ENCODE data around the gene C5AR1. TPM values are rescaled to one million over a fixed set of nuclear protein-coding genes. Genes with fewer than 3 reads are reported as not detected.

Gene C5AR1
- total RNA-seq, 4 donors from 2014 or later, result 5.0 to 34.5 (median 12.7) TPM

DNA sequence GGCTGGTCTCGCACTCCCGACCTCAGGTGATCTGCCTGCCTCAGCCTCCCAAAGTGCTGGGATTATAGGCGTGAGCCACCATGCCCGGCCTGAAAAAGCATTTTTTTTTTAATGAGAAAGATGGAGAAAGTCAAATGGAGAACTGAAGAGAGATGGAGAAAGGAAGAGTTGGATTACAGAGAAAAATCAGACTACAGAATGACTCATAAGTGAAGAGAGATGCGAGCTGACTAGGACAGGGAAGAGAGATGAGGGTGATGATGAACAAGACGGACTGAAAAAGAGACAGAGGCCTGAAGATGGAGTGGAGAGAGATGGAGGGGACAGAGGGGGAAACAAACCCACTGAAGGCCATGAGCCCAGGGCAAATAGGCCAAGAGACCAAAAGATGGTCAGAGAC lies 41.0 kb downstream of the C5AR1 start:
- H3K4me1 ChIP-seq, result peaks cover 0 to 34% (median 7%) of the 10 kb centered on the region in 4 donors
- peaks cover 3 to 38% (median 9%) of the 10 kb centered on the region in 3 donors for H3K36me3 ChIP-seq
- no peaks in the 10 kb centered on the region for H3K9me3 ChIP-seq
- H3K4me3 ChIP-seq, result no peak overlapping the region
- H3K27me3 ChIP-seq, result no peaks in the 10 kb centered on the region
- no peak for DNase-seq (ENCODE audit: low spot score in 2 of 2)
- no peak overlapping the region for H3K27ac ChIP-seq
- TF ChIP-seq CTCF (IDR thresholded peaks at IDR 0.05) (no peak), POLR2A (IDR thresholded peaks at IDR 0.05) (no peak), EP300 (IDR thresholded peaks at IDR 0.05) (no peak)
- 91 to 93% methylated on average over 6 of the region's 6 CpGs for WGBS, 2 donors

DNA sequence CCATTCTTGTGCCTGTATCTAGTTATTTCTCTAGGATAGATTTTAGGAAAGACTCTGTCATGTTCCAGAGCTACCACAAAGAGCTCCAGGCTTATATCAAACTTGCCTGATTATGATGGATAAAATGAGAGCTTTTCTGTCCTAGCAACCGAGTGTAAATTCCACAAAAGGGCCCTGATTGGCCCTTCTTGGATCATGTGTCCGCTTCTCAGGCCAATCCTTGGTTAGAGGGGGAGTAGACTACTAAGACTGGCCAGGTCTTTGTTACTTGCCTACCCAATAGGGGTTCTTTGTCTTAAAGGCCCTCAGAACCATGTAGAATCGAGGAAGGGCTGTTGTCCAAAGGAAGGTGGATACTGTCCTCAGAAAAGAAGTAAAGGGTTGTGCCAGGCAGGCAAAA lies 41.9 kb downstream of the C5AR1 start:
- H3K27ac ChIP-seq, result no peak overlapping the region
- H3K4me3 ChIP-seq, result no peak overlapping the region
- TF ChIP-seq EP300 (IDR thresholded peaks at IDR 0.05) (no peak), POLR2A (IDR thresholded peaks at IDR 0.05) (no peak), CTCF (IDR thresholded peaks at IDR 0.05) (no peak)
- H3K27me3 ChIP-seq, result no peaks in the 10 kb centered on the region
- H3K4me1 ChIP-seq, result peaks cover 0 to 34% (median 7%) of the 10 kb centered on the region in 4 donors
- 69 to 72% methylated on average over 3 of the region's 3 CpGs for WGBS, 2 donors
- no peak for DNase-seq (ENCODE audit: low spot score in 2 of 2)
- no peaks in the 10 kb centered on the region for H3K9me3 ChIP-seq
- peaks cover 3 to 47% (median 18%) of the 10 kb centered on the region in 3 donors for H3K36me3 ChIP-seq

- Histone ChIP-seq H3K4me3 (no peak overlapping the region), H3K27ac (no peak overlapping the region), H3K9me3 (no peaks in the 10 kb centered on the region), H3K27me3 (no peaks in the 10 kb centered on the region), H3K4me1 (peaks cover 0 to 34% (median 7%) of the 10 kb centered on the region in 4 donors), H3K36me3 (peaks cover 3 to 53% (median 20%) of the 10 kb centered on the region in 3 donors)
- DNase-seq (ENCODE audit: low spot score in 2 of 2), result no peak
- 52 to 54% methylated on average over 2 of the region's 2 CpGs for WGBS, 2 donors
- TF ChIP-seq CTCF (IDR thresholded peaks at IDR 0.05) (no peak), POLR2A (IDR thresholded peaks at IDR 0.05) (no peak), EP300 (IDR thresholded peaks at IDR 0.05) (no peak)
Observed at GRCh38 chr19:47352095-47352494, 42.4 kb downstream of the C5AR1 start.

DNA sequence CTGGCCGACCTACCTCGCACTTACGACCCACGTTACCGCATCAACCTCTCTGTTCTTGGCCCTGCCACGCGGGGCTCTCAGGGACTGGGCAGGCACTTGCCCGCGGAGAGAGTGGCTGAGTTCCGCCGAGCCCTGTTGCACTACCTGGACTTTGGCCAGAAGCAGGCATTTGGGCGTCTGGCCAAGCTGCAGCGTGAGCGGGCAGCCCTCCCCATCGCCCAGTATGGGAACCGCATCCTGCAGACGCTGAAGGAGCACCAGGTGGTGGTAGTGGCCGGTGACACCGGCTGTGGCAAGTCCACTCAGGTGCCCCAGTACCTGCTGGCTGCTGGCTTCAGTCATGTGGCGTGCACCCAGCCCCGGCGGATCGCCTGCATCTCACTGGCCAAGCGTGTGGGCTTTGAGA lies 43.6 kb downstream of the C5AR1 start:
- Histone ChIP-seq H3K9me3 (peaks cover 0 to 3% (median 0%) of the 10 kb centered on the region in 4 donors), H3K27me3 (no peaks in the 10 kb centered on the region), H3K4me3 (no peak overlapping the region), H3K36me3 (peaks cover 5 to 65% (median 28%) of the 10 kb centered on the region in 3 donors), H3K27ac (no peak overlapping the region), H3K4me1 (peaks cover 0 to 31% (median 7%) of the 10 kb centered on the region in 4 donors)
- 90 to 100% methylated on average over 3 to 15 of the region's 24 CpGs for WGBS, 2 donors
- DNase-seq (ENCODE audit: low spot score in 2 of 2), result no peak
- TF ChIP-seq POLR2A (IDR thresholded peaks at IDR 0.05), result no peak
- no peak for TF ChIP-seq CTCF (IDR thresholded peaks at IDR 0.05)
- TF ChIP-seq EP300 (IDR thresholded peaks at IDR 0.05), result no peak

DNA sequence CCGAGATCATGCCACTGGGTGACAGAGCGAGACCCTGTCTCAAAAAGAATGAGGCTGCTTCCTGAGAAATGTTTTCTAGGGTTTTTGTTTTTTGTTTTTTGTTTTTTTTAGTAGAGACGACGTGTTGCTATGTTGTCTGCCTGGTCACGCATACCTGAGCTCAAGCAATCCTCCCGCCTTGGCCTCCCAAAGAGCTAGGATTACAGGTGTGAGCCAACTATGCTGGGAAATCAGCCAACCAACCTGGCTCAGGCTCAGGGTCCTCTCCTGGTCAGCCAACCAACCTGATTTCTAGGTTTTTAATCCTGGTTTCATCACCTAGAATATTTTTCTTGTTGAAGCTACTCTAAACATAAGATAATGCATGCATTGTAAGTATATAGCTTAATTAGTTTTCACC lies 47.2 kb downstream of the C5AR1 start:
- peaks cover 0 to 3% (median 0%) of the 10 kb centered on the region in 4 donors for H3K9me3 ChIP-seq
- H3K4me3 ChIP-seq, result no peak overlapping the region
- H3K27me3 ChIP-seq, result no peaks in the 10 kb centered on the region
- 95 to 96% methylated on average over 6 of the region's 6 CpGs for WGBS, 2 donors
- peaks cover 0 to 1% (median 0%) of the 10 kb centered on the region in 4 donors for H3K4me1 ChIP-seq
- TF ChIP-seq CTCF (IDR thresholded peaks at IDR 0.05), result no peak
- TF ChIP-seq EP300 (IDR thresholded peaks at IDR 0.05), result no peak
- peaks cover 5 to 100% (median 46%) of the 10 kb centered on the region in 3 donors for H3K36me3 ChIP-seq
- no peak overlapping the region for H3K27ac ChIP-seq
- no peak for DNase-seq (ENCODE audit: low spot score in 2 of 2)
